K562 (cell line): ENCODE data around the gene EFCAB8.

Experiments used
- KLF13 ChIP-seq: fragments of 450-650 bp; IDR thresholded peaks from 2 replicates; pipeline ENCODE4 v1.6.1; 2016; ENCODE audit warnings: missing genetic modification characterization, low read depth, mild to moderate bottlenecking, missing compliant biosample characterization, moderate library complexity, borderline replicate concordance
- ZNF232 ChIP-seq: sonication (generic); formaldehyde crosslinking; IDR thresholded peaks from 2 replicates; pipeline ENCODE4 v1.8.0; 2022; ENCODE audit warnings: mild to moderate bottlenecking, missing genetic modification reagents

DNA sequence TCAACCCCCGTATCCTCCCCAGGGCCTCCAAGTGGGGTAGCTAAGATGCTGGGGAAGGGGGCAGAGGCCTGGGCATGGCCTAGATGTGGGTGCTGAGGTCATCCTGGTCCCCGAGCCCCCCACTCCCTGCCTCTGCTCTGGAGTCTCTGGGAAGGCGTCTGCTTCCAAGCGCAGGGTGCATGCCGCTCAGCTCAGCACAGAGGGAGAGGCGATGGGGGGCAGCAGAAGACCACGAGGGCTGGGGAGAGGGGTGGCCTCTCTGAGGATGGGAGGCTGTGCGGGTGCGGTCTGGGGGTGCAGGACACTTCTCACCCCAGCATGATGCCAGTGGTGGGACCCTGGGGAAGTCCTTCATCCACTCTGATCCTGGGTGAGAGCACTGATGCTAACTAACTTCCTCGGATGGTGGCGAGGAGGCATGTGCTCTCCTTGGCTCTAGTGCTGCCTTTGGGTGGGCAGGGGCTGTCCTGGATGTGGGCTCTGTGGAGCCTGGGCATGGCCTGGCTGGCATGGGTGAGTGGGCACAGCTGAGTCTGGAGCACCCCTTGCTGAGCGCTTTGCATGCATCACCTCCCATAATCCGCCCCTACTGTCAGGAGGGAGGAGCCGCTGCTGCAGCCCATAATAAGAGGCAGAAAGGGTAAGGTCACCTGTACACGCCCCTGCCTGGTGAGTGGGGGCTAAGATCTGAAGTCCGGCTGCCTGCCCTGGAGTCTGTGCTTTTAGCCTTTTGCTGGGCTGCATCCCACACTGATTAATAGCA is 34.7 kb downstream of the EFCAB8 start:
- TF ChIP-seq KLF13 (no peak), ZNF232 (CRISPR knock-in tag) (no peak)
